NCI-H69 (cell line): ENCODE results near the gene L3MBTL3.
"Not testable (repeated sequence)": the region's sequence is repeated elsewhere in the genome, so short reads cannot be mapped to it uniquely, and the experiment has no call there.

Experiments used
- DNase-seq: peaks from one replicate; lab custom pipeline; 2025; lab: John Stamatoyannopoulos, UW

The L3MBTL3 gene

GRCh38 chr6:130138909-130139242, 120.5 kb downstream of the L3MBTL3 start:
- no peak for DNase-seq

GRCh38 chr6:130140084-130140483, 121.7 kb downstream of the L3MBTL3 start:
- no peak for DNase-seq

GRCh38 chr6:130143709-130144108, 125.3 kb downstream of the L3MBTL3 start:
- no peak for DNase-seq

- DNase-seq = no peak
Observed at GRCh38 chr6:130147111-130147510, 128.7 kb downstream of the L3MBTL3 start.

- peak; percentile 5 for DNase-seq
Observed at GRCh38 chr6:130148181-130148580, 129.8 kb downstream of the L3MBTL3 start.

GRCh38 chr6:130149016-130149415, 130.6 kb downstream of the L3MBTL3 start:
- not testable (repeated sequence) for DNase-seq

- DNase-seq = peak; percentile 32
Observed at GRCh38 chr6:130150906-130151305, 132.5 kb downstream of the L3MBTL3 start.

GRCh38 chr6:130152908-130153510, 134.6 kb downstream of the L3MBTL3 start:
- DNase-seq = no peak

GRCh38 chr6:130156908-130157307, 138.5 kb downstream of the L3MBTL3 start:
- no peak for DNase-seq

- no peak for DNase-seq
Observed at GRCh38 chr6:130158056-130158455, 139.7 kb downstream of the L3MBTL3 start.

- no peak for DNase-seq
Observed at GRCh38 chr6:130158548-130158947, 140.2 kb downstream of the L3MBTL3 start.

- no peak for DNase-seq
Observed at GRCh38 chr6:130159956-130160355, 141.6 kb downstream of the L3MBTL3 start.

GRCh38 chr6:130161683-130162404, 143.5 kb downstream of the L3MBTL3 start:
- DNase-seq = no peak

GRCh38 chr6:130162421-130162820, 144.0 kb downstream of the L3MBTL3 start:
- DNase-seq = no peak

GRCh38 chr6:130163266-130163665, 144.9 kb downstream of the L3MBTL3 start:
- DNase-seq = no peak

- DNase-seq = no peak
Observed at GRCh38 chr6:130164251-130164650, 145.9 kb downstream of the L3MBTL3 start.

- no peak for DNase-seq
Observed at GRCh38 chr6:130167655-130168054, 149.3 kb downstream of the L3MBTL3 start.

GRCh38 chr6:130170160-130170559, 151.8 kb downstream of the L3MBTL3 start:
- not testable (repeated sequence) for DNase-seq

GRCh38 chr6:130173377-130174004, 155.1 kb downstream of the L3MBTL3 start:
- DNase-seq = not testable (repeated sequence)

GRCh38 chr6:130176378-130176777, 158.0 kb downstream of the L3MBTL3 start:
- no peak for DNase-seq

- no peak for DNase-seq
Observed at GRCh38 chr6:130178692-130179091, 160.3 kb downstream of the L3MBTL3 start.

- DNase-seq = no peak
Observed at GRCh38 chr6:130182466-130182865, 164.1 kb downstream of the L3MBTL3 start.
